ENCODE results near the gene SORL1-AS1.

The SORL1-AS1 gene

DNA sequence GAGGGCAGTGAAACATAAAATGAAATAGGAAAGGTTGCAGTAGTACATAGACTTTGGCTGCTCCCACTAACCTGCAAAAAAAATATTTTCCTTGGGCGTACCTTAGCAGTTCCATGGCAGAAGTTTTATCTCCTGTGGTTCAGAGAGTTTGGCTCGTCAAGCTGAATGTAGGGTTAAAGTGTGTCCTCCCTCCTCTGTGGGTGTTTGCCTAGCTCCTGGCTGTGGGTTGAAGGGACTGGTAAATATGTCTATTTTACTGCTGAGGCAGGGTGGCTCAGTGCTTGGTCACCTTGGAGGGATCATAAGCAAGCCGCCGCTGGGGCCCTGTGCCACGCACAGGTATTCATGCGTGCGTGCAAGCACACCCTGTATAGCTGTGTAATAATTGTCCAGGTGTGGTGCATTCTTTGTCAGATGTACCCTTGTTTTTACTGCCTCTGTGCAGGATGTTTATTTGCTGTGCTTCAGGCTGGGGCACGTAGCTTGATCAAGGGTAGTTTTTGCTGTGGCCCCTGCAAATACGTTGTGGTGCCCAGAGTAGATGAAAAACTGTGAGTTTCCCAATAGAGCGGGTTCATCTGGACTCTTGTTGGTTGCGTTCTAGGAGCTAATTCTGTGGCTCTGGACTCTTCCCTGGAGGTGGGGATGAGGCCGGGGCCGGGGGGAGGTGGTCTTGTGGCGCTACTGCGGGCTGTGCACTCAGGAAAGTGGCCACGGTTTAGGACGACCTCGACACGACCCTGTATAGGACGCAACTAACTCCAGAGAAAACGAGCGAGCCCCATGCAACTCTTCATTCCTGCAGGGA, 1.4 kb downstream of the SORL1-AS1 start:
- Histone ChIP-seq H3K27ac (ENCODE audit: low read depth, low read length, severe bottlenecking) (no peak overlapping the region), H3K9me3 (ENCODE audit: control insufficient read depth, low read length) (no peaks in the 10 kb centered on the region), H3K4me1 (ENCODE audit: control insufficient read depth, insufficient read depth, low read length, poor library complexity, severe bottlenecking) (peaks cover 22% of the 10 kb centered on the region), H3K36me3 (ENCODE audit: control insufficient read depth, insufficient read depth, low read length) (no peaks in the 10 kb centered on the region), H3K4me3 (ENCODE audit: extremely low read depth, insufficient read depth, low read length, poor library complexity, severe bottlenecking) (peak overlapping the region; percentile 78)
- 34 to 73% methylated on average over 11 to 19 of the region's 22 CpGs for WGBS, 2 experiments (ENCODE audit: insufficient coverage in 2 of 2)

DNA sequence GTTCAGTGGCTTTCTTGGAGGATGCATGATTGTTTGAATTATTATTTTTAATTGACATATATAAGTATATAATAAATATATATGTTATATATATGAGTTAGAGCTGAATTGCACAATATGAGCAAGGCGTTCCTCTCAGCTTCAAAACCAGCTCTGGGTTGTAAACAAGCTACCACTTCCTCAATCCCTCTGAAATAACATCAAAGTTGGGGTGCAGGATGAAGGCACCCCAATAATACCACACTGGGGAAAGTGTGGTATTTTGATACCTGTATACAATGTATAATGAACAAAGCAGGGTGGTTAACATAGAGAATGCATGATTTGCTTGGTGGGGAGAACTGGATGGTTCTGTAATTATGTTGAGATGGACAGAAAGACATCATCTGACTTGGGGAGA, 2.4 kb downstream of the SORL1-AS1 start:
- no peaks in the 10 kb centered on the region for H3K9me3 ChIP-seq (ENCODE audit: control insufficient read depth, low read length)
- WGBS, 2 experiments (ENCODE audit: insufficient coverage in 2 of 2) = no CpG with 5 or more reads among the region's 1 CpG
- H3K4me3 ChIP-seq (ENCODE audit: extremely low read depth, insufficient read depth, low read length, poor library complexity, severe bottlenecking) = no peak overlapping the region
- no peak overlapping the region for H3K27ac ChIP-seq (ENCODE audit: low read depth, low read length, severe bottlenecking)
- H3K4me1 ChIP-seq (ENCODE audit: control insufficient read depth, insufficient read depth, low read length, poor library complexity, severe bottlenecking) = peaks cover 22% of the 10 kb centered on the region
- H3K36me3 ChIP-seq (ENCODE audit: control insufficient read depth, insufficient read depth, low read length) = no peaks in the 10 kb centered on the region

DNA sequence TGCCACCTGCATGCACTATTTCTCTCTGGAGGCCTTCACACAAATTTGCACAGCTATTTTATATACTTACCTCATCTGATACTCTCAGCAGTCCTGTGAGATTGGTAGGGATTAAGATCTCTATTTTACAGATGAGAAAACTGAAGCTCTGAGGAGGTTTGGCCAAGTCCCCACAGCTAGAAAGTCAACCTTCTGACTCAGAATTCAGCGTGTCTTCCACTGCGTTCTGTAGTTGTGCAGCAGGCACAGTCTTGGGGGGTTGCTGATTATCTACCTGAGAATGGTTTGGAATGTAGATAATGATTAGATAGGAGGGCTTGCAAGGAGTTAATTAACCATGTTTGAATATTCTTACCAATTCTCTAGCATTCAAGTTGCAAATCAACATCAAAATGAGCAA, 3.1 kb downstream of the SORL1-AS1 start:
- H3K4me3 ChIP-seq (ENCODE audit: extremely low read depth, insufficient read depth, low read length, poor library complexity, severe bottlenecking) = no peak overlapping the region
- no peaks in the 10 kb centered on the region for H3K36me3 ChIP-seq (ENCODE audit: control insufficient read depth, insufficient read depth, low read length)
- H3K9me3 ChIP-seq (ENCODE audit: control insufficient read depth, low read length) = no peaks in the 10 kb centered on the region
- WGBS, 2 experiments (ENCODE audit: insufficient coverage in 2 of 2) = 100% methylated on average over 2 of the region's 2 CpGs; no CpG with 5 or more reads in 1 of the 2 experiments
- peaks cover 17% of the 10 kb centered on the region for H3K4me1 ChIP-seq (ENCODE audit: control insufficient read depth, insufficient read depth, low read length, poor library complexity, severe bottlenecking)
- H3K27ac ChIP-seq (ENCODE audit: low read depth, low read length, severe bottlenecking) = no peak overlapping the region

DNA sequence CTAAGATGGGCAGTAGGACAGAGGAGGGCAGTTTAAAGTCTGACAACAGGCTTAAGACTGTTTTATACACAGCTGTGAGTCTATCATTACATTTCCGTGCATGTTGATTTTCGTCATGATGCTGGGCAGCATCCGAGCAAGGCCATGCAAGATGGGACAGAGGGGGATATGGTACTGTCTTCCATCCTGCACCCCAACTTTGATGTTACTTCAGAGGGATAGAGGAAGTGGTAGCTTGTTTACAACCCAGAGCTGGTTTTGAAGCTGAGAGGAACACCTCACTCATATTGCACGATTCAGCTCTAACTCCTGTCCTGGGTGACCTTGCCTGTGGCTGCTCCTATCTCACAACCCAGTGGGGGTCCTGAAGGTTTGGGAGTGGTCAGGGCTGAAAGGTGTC, 3.6 kb downstream of the SORL1-AS1 start:
- WGBS, 2 experiments (ENCODE audit: insufficient coverage in 2 of 2) = 100% methylated on average over 2 to 3 of the region's 4 CpGs
- H3K9me3 ChIP-seq (ENCODE audit: control insufficient read depth, low read length) = no peaks in the 10 kb centered on the region
- peaks cover 17% of the 10 kb centered on the region for H3K4me1 ChIP-seq (ENCODE audit: control insufficient read depth, insufficient read depth, low read length, poor library complexity, severe bottlenecking)
- H3K36me3 ChIP-seq (ENCODE audit: control insufficient read depth, insufficient read depth, low read length) = no peaks in the 10 kb centered on the region
- H3K4me3 ChIP-seq (ENCODE audit: extremely low read depth, insufficient read depth, low read length, poor library complexity, severe bottlenecking) = no peak overlapping the region
- no peak overlapping the region for H3K27ac ChIP-seq (ENCODE audit: low read depth, low read length, severe bottlenecking)

DNA sequence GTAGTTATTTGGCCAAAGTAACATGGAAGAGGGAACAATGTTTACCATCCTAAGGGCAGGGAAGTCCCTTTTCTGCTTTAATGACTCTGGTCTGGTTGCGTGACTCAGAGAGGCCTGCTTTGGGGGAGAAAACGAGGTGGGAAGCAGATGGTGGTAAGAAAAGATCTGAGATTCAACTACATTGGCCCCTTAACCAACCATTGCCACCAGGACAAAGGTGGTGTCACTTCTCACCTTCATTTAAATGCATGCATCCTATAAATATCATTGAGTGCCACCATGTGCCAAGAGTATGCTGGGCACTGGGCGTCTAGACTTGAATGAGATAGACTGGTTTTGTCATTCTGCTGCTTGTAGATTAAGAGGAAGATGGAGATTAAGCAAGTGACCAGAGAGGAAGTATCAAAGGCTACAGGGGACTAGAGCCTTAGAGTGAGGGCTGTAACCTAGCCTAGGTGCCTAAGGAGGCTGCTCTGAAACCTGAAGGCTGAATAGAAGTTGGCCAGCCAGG, 4.3 kb downstream of the SORL1-AS1 start:
- Histone ChIP-seq H3K9me3 (ENCODE audit: control insufficient read depth, low read length) (no peaks in the 10 kb centered on the region), H3K4me3 (ENCODE audit: extremely low read depth, insufficient read depth, low read length, poor library complexity, severe bottlenecking) (no peak overlapping the region), H3K36me3 (ENCODE audit: control insufficient read depth, insufficient read depth, low read length) (no peaks in the 10 kb centered on the region), H3K27ac (ENCODE audit: low read depth, low read length, severe bottlenecking) (no peak overlapping the region), H3K4me1 (ENCODE audit: control insufficient read depth, insufficient read depth, low read length, poor library complexity, severe bottlenecking) (peaks cover 17% of the 10 kb centered on the region)
- 88 to 100% methylated on average over 1 of the region's 3 CpGs for WGBS, 2 experiments (ENCODE audit: insufficient coverage in 2 of 2)

DNA sequence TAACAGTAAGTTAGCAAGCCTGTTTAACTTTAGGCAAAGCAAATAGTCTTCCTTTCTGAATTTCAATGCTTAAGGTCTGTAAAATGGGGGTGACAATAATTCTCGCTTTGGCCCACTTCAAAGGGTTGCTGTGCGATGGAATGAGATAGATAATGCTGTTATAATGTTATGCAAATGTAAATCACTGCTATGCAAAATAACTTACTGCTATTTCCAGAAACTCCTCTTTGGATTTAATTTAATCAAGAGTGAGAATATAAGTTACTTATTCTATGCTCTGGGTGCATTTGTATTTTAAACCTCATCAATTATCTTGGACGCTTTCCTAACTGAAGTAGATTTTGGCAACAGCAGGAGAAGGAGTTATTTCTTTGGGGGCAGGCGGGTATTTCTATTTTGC, 4.8 kb downstream of the SORL1-AS1 start:
- WGBS, 2 experiments (ENCODE audit: insufficient coverage in 2 of 2) = 83 to 90% methylated on average over 1 to 2 of the region's 4 CpGs
- no peaks in the 10 kb centered on the region for H3K9me3 ChIP-seq (ENCODE audit: control insufficient read depth, low read length)
- peaks cover 17% of the 10 kb centered on the region for H3K4me1 ChIP-seq (ENCODE audit: control insufficient read depth, insufficient read depth, low read length, poor library complexity, severe bottlenecking)
- H3K27ac ChIP-seq (ENCODE audit: low read depth, low read length, severe bottlenecking) = no peak overlapping the region
- no peak overlapping the region for H3K4me3 ChIP-seq (ENCODE audit: extremely low read depth, insufficient read depth, low read length, poor library complexity, severe bottlenecking)
- no peaks in the 10 kb centered on the region for H3K36me3 ChIP-seq (ENCODE audit: control insufficient read depth, insufficient read depth, low read length)

DNA sequence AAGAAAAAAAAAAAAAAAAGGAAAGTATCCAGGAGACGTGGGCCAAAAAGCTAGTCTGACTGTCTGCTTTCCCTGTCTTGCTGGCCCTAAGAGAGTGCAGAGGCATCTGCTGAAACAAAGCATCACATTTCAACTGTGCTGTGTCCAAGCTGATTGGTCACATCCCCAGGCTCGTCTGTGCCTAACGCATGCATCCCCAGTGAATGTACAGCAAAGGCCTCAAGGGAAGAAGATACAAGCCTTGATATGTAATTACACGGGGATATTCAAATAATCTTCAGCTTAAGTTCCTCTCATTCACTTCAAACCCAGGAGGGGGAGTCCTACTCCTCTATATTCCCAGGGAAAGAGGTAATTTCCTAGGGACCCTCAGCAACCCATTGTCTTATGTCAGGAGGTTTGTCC, 6.0 kb downstream of the SORL1-AS1 start:
- Histone ChIP-seq H3K36me3 (ENCODE audit: control insufficient read depth, insufficient read depth, low read length) (no peaks in the 10 kb centered on the region), H3K4me3 (ENCODE audit: extremely low read depth, insufficient read depth, low read length, poor library complexity, severe bottlenecking) (no peak overlapping the region), H3K4me1 (ENCODE audit: control insufficient read depth, insufficient read depth, low read length, poor library complexity, severe bottlenecking) (peaks cover 17% of the 10 kb centered on the region), H3K9me3 (ENCODE audit: control insufficient read depth, low read length) (no peaks in the 10 kb centered on the region), H3K27ac (ENCODE audit: low read depth, low read length, severe bottlenecking) (no peak overlapping the region)
- 48 to 56% methylated on average over 1 to 3 of the region's 4 CpGs for WGBS, 2 experiments (ENCODE audit: insufficient coverage in 2 of 2)

DNA sequence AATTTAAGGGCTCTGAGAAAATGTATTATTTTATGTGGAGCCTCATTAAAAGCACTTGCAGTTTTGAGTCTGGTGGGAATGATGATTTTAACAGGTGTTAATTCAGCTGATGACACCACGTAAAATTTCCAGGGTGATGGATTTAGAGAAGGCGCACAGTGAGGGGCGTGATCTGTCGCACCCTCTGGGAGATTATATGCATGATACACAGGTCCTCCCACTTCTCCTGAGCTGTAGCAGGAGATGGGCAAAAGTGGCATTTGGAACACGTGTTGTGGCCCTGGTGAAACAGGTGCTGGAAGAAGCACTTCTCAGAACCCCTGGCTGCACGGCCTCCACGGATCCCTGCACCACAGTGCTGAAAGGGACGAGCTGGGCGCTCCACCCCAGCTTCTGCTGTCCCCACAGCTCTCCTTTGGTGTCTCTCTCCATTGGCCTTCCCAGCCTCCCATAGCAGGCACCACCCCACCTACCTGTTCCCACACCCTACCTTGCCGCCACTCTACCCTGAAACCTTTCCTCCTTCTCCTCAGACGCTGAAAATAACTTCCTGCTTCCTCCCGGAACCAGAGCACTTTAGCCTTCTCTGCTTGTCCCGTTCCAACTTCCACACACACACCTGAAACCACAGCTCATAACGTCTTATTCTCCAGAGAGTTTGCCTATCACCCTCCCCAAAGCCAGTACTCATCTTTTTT, 7.5 kb downstream of the SORL1-AS1 start:
- H3K9me3 ChIP-seq (ENCODE audit: control insufficient read depth, low read length) = no peaks in the 10 kb centered on the region
- no peaks in the 10 kb centered on the region for H3K36me3 ChIP-seq (ENCODE audit: control insufficient read depth, insufficient read depth, low read length)
- H3K4me1 ChIP-seq (ENCODE audit: control insufficient read depth, insufficient read depth, low read length, poor library complexity, severe bottlenecking) = peaks cover 11% of the 10 kb centered on the region
- WGBS, 2 experiments (ENCODE audit: insufficient coverage in 2 of 2) = 89 to 91% methylated on average over 11 of the region's 14 CpGs
- H3K4me3 ChIP-seq (ENCODE audit: extremely low read depth, insufficient read depth, low read length, poor library complexity, severe bottlenecking) = no peak overlapping the region
- no peak overlapping the region for H3K27ac ChIP-seq (ENCODE audit: low read depth, low read length, severe bottlenecking)

DNA sequence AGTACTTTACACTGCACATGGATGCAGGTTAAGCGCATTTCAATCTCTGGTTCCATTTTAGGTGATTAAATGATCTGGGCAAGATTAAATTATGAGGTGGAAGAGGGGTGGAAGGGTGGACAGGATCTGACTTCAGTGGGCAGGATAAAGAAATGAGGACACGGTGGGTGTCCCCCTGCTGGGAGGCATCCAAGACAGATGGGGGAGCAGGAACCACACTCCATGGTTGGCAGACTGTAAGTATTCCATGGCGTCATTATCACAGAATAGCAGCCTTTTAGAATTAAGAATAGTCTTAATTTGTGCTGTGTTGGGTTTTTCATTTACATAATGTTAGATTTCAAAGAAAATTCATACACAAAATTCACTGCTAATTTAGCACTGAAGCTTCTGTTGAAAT, 8.2 kb downstream of the SORL1-AS1 start:
- WGBS, 2 experiments (ENCODE audit: insufficient coverage in 2 of 2) = 75 to 90% methylated on average over 2 of the region's 3 CpGs
- no peak overlapping the region for H3K27ac ChIP-seq (ENCODE audit: low read depth, low read length, severe bottlenecking)

DNA sequence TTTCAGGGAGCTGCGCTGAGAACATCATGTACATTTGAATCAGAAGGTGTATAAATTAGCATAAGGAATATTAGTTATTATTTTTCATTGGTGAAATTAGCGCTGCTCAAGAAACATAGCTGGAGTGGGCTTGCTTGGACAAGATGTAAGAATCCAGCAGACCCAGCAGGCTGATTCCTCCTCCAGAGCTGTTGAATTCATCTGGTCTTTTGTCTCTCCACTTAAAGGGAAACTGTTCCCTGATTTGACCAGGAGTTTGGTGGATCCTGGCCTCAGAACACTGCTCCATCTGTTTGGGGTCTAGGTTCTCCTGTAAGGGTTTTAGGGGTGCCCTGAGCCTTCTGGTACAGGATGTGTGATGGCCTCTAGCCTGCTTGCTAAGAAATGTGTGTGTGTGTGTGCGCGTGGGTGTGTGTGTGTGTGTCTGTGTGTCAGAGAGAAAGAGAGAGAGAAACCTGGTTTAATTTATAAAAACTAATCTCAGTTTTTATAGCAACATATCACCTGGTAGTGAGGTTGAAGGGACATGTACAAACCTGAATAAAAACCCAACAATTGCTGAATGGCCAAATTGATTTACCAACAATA, 9.0 kb downstream of the SORL1-AS1 start:
- H3K36me3 ChIP-seq (ENCODE audit: control insufficient read depth, insufficient read depth, low read length) = no peaks in the 10 kb centered on the region
- no peaks in the 10 kb centered on the region for H3K9me3 ChIP-seq (ENCODE audit: control insufficient read depth, low read length)
- no peak overlapping the region for H3K27ac ChIP-seq (ENCODE audit: low read depth, low read length, severe bottlenecking)
- WGBS, 2 experiments (ENCODE audit: insufficient coverage in 2 of 2) = 79 to 100% methylated on average over 1 to 2 of the region's 4 CpGs
- H3K4me3 ChIP-seq (ENCODE audit: extremely low read depth, insufficient read depth, low read length, poor library complexity, severe bottlenecking) = no peak overlapping the region
- H3K4me1 ChIP-seq (ENCODE audit: control insufficient read depth, insufficient read depth, low read length, poor library complexity, severe bottlenecking) = peaks cover 9% of the 10 kb centered on the region

More for the DNA sequence above, 8.2 kb downstream of the SORL1-AS1 start:
- Histone ChIP-seq H3K36me3 (ENCODE audit: control insufficient read depth, insufficient read depth, low read length) (no peaks in the 10 kb centered on the region), H3K4me1 (ENCODE audit: control insufficient read depth, insufficient read depth, low read length, poor library complexity, severe bottlenecking) (peaks cover 11% of the 10 kb centered on the region), H3K9me3 (ENCODE audit: control insufficient read depth, low read length) (no peaks in the 10 kb centered on the region), H3K4me3 (ENCODE audit: extremely low read depth, insufficient read depth, low read length, poor library complexity, severe bottlenecking) (no peak overlapping the region)

Measured in mesodermal cell (in vitro differentiated cells).